OCI-LY3 (cell line): ENCODE measurements around the gene QRICH1.

Experiments
- EZH2phosphoT487 ChIP-seq: fragments of 200-600 bp; shearing (Covaris generic); IDR thresholded peaks from 2 replicates; pipeline ENCODE4 v1.6.1; 2018; ENCODE audit warnings: antibody characterized with exemption, mixed run types, low read depth
- TF ChIP-seq, protein P1 (sequence below): fragments of 200-600, 300-600 bp; sonication (generic); IDR thresholded peaks from 2 replicates; pipeline ENCODE4 v1.5.1; 2014; ENCODE audit warnings: antibody characterized with exemption, low read length, low read depth

DNA sequence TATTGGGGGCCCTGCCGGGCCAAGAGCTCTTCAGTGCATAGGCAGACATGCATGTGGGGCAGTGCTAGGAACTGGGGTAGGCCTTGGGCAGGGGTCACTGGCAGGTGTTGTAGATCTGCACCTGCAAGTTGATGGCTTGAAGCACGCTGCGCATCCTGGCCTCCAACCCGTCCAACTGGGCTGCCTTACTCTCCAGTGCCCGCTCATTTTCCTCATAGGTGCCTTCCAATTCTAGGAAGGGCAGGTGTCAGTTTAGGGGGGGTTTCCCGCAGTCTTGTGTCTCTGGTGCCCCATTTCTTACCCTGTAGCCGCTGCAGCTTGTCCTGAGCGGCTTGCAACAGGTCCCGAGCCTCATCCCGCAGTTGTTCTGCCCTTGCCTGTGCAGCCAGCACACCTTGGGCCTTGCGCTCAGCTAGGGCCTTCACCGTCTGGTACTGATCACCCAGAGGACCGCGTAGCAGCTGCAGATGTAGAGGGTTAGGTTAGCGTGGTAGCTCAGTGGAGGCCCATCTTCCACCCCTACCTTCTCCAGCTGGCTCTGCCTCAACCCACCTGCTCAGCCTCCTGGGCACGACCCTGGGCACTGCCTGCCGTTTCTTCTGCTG, 27.4 kb upstream of the QRICH1 start:
- no peak for TF ChIP-seq EZH2phosphoT487
- TF ChIP-seq, protein P1, sequence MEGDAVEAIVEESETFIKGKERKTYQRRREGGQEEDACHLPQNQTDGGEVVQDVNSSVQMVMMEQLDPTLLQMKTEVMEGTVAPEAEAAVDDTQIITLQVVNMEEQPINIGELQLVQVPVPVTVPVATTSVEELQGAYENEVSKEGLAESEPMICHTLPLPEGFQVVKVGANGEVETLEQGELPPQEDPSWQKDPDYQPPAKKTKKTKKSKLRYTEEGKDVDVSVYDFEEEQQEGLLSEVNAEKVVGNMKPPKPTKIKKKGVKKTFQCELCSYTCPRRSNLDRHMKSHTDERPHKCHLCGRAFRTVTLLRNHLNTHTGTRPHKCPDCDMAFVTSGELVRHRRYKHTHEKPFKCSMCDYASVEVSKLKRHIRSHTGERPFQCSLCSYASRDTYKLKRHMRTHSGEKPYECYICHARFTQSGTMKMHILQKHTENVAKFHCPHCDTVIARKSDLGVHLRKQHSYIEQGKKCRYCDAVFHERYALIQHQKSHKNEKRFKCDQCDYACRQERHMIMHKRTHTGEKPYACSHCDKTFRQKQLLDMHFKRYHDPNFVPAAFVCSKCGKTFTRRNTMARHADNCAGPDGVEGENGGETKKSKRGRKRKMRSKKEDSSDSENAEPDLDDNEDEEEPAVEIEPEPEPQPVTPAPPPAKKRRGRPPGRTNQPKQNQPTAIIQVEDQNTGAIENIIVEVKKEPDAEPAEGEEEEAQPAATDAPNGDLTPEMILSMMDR, result no peak
